ENCODE data around the gene TCF7L2.
A peak's percentile ranks its signal among the peaks of the same experiment; 100 is the strongest.

Gene TCF7L2

DNA sequence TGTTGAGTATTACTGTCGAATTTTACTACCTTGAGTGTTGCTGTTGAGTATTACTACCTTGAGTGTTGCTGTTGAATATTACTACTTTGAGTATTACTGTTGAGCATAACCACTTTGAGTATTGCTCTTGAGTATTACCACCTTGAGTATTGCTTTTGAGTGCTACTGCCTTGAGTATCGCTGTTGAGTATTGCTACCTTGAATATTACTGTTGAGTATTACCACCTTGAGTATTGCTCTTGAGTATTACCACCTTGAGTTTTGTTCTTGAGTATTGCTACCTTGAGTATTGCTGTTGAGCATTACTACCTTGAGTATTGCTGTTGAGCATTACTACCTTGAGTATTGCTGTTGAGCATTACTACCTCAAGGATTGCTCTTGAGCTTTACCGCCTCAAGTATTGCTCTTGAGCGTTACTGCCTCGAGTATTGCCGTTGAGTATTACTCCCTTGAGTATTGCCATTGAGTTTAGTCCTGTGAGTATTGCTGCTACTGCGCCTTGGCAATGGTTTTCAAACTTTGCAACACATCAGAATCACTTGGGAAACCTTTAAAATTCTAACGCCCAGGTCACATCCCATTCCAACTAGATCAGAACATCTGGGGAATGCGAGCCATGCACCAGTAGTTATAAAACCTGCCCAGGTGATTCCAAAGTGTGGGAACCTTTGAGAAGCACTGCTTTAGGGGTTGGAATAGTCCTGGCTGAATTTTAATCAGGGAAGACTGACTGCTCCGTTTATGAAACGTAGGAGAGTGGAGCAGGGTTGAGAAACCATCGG lies 61.7 kb downstream of the TCF7L2 start:
- in situ Hi-C loops (cut with MboI; ENCODE audit: low pct_unique_long_range_greater_than_20kb, low sequenced_read_pairs), result no loop called here
- no peak for DNase-seq

DNA sequence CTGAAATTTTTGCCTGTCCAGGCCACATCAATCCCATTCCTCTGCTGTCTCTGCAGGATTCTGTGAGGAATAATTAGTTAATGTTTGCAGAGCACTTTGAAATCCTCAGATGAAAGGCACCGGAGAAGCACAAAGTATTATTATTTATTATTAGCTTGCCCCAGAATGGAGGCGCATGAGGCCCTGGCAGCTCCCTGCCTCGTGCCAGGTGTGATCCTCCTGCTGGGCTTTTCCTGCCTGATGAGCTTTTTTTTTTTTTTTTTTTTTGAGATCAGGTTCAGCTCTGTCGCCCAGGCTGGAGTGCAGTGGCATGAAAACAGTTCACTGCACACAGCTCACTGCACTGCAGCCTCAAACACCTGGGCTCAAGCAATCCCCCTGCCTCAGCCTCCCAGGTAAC lies 65.2 kb downstream of the TCF7L2 start:
- no peak for DNase-seq
- in situ Hi-C loops (cut with MboI; ENCODE audit: low pct_unique_long_range_greater_than_20kb, low sequenced_read_pairs), result no loop called here

DNA sequence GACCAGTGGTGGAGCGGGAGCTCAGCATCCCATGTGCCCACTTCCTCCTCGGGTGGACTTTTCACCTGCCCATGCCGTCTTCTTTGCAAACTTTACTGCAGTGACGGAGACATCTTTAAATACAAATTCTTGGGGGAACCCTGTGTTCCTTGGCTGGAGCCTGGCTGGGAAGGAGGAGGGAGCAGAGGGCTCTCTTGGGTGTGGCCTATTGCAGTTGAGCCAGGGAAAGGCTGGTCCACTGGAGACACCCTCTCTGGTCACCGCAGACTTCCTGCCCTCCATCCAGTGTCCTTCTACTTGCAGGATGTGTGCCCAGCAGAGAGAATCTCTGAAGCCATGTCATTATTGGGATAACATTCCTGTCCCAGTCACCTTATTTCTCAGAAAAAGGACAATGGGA lies 67.3 kb downstream of the TCF7L2 start:
- no peak for DNase-seq
- in situ Hi-C loops (cut with MboI; ENCODE audit: low pct_unique_long_range_greater_than_20kb, low sequenced_read_pairs), result no loop called here

DNA sequence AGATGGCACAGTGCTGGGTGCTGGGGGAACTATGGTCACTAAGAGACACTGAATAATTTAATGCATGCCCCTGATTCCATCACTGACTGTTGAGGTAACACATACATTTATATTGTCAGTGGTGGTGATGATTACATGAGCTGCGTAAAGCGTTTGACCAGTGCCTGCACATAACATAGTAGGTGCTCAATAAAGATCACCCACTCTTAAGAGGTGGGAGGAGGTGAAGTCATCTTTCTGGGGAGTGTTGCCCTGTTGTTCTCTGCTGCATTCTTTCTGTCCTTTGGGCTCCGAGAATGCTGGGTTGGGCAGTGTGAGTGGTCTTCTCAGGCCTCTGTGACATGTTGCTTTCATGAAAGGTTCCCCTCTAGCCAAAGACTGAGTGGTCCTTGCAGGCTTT lies 68.0 kb downstream of the TCF7L2 start:
- no peak for DNase-seq
- in situ Hi-C loops (cut with MboI; ENCODE audit: low pct_unique_long_range_greater_than_20kb, low sequenced_read_pairs), result no loop called here

DNA sequence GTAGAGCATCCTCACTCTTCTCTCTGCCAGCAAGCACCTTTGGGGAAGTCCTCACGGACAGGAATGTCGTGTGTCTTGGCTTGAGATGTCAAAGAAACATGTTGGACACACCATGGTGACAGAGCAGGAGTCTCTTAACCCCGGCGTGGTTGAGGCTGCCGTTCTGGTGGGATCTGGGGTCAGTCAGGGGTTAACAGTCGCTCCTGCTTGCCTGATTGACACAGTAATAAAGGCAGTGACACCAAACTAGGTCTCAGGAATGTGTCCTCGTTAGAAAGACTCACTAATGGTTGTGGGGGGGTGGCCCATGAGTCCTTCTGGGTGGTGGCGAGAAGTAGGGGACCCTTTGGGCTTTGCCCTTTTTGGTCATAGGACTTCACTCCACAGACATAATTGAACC lies 69.0 kb downstream of the TCF7L2 start:
- DNase-seq, result no peak
- in situ Hi-C loops (cut with MboI; ENCODE audit: low pct_unique_long_range_greater_than_20kb, low sequenced_read_pairs), result no loop called here

DNA sequence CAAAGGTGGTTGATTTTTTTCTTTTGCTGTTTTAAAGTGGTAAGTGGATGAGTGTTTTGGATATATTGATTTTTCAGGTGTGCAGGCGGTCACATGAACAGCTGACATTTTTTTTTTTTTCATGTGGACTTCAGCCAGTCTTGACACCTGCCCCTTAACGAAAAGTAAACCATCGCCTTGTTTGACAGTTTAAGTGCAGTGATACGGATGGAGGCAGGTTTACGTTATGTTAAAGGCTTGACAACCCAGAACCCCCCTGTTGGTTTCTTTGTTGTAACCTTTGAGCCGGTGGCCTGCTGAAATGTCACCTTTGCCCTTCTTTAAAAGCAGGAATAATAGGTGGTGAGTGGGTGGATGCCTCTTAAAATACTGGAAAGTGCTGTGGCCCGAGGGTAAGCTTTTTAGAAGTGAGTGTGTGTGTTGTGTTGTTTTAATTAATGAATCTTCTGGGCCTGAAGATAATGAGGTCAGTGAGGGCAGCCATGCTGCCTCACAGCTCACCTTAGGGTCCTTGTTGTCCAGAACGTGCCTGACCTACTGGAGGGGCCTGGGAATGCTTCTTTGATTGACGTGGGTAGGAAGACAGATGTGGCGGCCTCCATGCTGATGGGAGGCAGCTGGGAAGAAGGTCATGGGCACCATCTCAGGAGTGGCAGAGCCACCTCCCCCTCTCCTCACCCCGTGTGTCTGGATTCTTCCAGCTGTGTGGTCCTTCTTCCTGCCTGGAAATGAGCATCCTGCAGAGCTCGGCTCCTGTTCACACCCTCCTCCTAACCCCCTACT lies 69.8 kb downstream of the TCF7L2 start:
- no peak for DNase-seq
- in situ Hi-C loops (cut with MboI; ENCODE audit: low pct_unique_long_range_greater_than_20kb, low sequenced_read_pairs), result no loop called here

DNA sequence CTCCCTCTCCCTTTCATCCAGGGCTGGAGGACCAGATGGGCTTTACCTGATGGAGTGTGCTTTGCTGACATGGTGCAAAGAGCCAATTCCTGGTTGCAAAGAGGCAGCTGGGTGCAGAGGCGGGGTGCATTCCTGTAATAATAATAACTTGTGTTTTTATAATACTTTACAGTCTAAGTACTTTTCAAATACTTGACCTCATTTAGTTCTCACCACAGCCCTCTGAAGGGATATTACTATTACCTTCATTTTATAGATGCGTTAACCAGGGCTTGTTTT lies 70.4 kb downstream of the TCF7L2 start:
- in situ Hi-C loops (cut with MboI; ENCODE audit: low pct_unique_long_range_greater_than_20kb, low sequenced_read_pairs), result no loop called here
- no peak for DNase-seq

DNA sequence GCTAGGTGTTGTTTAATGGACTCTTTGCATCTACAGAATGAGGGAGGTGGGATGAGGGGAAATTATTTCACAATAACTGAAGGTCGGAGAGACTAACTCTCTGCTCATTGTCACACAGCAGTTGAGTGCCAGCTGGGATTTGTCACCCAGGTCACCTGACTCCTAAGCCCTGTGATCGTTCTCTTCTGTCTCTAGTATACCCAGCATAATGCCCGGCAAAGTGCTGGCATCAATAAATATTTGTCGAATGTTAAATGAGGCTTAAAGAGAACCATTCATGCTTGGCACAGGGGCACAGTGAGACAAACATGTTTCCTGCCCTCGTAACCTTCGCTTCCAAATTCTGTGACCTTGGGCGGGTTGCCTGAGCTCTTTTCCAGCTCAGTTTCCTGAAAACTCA lies 70.8 kb downstream of the TCF7L2 start:
- DNase-seq, result no peak
- in situ Hi-C loops (cut with MboI; ENCODE audit: low pct_unique_long_range_greater_than_20kb, low sequenced_read_pairs), result no loop called here

DNA sequence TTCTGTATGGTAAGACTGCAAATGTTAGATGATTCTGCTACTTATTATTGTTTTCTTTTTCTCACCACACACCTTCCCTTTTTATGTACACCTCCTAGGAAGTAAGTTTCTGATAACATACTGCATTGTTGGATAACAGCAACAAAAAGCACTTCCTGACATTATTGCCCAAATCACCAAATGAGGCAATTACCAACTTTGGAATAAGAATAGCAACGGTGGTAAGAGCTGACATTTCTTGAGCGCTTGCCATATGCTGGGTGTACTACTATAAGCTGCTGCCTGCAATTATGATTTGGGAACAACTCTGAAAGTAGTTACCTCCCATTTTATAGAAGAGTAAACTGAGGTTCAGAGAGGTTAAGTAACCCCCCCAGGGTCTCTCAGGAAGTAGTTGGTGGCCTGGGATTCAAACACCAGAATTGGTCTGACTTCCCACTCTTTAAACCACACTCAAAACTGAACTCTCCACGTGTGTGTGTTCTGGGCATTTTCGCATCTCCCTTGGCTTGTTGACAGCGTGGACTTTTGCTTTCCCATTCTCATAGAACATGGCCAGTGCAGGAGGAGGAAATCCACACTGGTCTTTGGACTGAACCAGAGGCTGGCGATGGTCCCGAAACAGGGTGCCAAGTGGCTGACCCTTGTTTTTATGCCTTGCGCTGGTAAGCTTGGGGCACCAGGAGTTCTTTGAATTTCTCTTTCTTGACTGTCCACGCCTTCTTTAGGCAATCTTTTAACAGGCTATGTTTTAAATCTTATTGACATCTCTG lies 71.4 kb downstream of the TCF7L2 start:
- DNase-seq, result no peak
- in situ Hi-C loops (cut with MboI; ENCODE audit: low pct_unique_long_range_greater_than_20kb, low sequenced_read_pairs), result no loop called here

DNA sequence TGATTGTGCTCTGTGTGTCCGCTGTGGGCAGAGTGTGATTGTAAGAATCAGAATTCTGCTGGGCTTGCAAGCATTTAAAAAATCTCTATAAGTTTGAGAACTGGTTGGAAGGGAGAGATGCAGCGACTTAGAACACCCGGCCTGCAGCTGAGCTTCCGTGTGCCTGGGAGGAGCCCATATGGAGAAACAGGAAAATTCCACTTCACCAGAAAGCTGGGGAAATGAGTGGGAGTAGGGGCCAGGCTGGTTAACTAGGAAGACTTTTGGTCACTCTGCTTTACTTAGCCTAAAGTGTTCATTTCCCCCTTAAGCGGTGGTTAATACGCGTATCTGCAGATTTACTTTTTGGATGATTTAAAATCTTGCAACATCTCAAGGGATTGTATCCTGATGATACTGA lies 72.2 kb downstream of the TCF7L2 start:
- in situ Hi-C loops (cut with MboI; ENCODE audit: low pct_unique_long_range_greater_than_20kb, low sequenced_read_pairs), result no loop called here
- no peak for DNase-seq

DNA sequence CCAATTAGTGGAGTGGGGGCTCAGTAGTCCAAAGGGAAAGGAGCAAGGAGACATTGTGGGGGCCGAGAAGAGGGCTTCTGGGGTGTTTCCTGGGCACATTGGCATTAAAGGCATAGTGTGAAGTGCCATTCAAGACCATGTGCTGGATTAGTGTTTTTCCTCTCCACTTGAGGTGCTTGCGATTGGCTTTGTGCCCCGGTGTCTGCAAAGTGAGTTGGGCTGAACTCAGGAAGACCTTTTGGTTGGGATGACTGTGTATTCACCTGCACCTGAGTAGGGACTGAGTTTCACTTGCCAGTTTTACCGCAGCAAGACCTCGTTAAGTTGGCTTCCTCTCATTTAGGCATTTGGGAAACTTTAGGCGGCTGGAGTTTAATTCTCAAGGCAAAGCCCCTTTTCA lies 73.0 kb downstream of the TCF7L2 start:
- DNase-seq, result no peak
- in situ Hi-C loops (cut with MboI; ENCODE audit: low pct_unique_long_range_greater_than_20kb, low sequenced_read_pairs), result no loop called here

DNA sequence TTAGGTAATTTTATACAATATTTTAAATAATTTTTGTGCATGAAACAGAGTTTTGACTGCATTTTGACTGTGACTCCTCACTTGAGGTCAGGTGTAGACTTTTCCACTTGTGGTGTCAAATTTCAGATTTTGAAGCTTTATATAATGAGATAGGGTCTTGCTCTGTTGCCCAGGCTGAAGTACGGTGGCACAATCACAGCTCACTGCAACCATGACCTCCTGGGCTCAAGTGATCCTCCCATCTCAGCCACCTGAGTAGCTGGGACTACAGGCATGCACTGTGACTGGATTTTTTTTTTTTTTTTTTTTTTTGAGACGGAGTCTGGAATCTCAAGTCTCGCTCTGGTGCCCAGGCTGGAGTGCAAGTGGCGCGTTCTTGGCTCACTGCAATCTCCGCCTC lies 74.9 kb downstream of the TCF7L2 start:
- in situ Hi-C loops (cut with MboI; ENCODE audit: low pct_unique_long_range_greater_than_20kb, low sequenced_read_pairs), result no loop called here
- DNase-seq, result no peak

DNA sequence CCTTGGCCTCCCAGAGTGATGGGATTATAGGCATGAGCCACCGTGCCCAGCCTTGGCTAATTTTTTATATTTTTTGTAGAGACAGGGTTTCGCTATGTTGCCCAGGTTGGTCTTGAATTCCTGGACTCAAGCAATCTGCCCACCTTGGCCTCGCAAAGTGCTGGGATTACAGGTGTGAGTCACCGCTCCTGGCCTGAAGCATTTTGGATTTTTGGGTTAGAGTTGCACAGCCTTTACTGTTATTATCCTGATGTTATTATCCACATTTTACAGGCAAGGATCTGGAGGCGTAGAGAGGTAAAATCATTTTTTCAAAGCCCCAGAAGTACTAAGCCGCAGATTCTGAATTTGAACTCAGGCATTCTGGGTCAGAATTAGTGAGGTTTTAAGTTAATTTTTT lies 75.4 kb downstream of the TCF7L2 start:
- in situ Hi-C loops (cut with MboI; ENCODE audit: low pct_unique_long_range_greater_than_20kb, low sequenced_read_pairs), result no loop called here
- no peak for DNase-seq

DNA sequence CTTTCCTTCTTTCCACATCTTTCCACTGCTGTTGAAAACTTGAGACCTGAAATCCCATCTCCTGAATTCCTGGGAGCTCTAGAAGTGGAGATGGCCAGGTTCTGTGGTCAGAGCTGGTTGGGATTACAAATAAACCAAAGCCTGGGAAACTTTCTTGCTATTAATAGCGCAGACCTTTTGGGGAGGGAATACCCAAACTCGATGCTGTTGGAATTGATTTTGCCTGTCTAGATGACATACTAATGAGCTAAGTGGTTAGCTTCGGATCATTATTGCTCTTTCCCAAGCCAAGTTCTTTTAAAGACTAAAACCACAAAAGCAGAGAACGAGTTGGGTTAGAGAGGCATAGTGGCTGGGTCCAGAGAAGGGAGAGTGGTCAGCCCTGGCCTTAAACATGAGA lies 76.6 kb downstream of the TCF7L2 start:
- DNase-seq, result no peak
- in situ Hi-C loops (cut with MboI; ENCODE audit: low pct_unique_long_range_greater_than_20kb, low sequenced_read_pairs), result no loop called here

DNA sequence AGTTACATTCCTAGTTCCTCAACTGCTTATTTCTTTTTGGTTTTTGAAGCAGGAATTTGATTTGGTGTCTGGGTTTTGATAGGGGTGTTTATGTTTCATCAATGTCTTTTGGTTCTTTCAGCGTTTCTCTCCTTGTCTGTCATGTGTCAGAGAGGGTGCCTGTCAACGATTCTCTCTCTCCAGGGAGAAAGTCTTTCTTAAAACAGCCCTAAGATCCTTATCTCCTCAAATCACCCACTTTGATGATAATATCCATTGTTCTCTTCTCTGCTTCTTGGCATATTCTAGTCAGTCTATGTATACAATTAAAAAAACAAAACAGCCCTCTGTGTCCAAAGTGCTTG lies 77.2 kb downstream of the TCF7L2 start:
- in situ Hi-C loops (cut with MboI; ENCODE audit: low pct_unique_long_range_greater_than_20kb, low sequenced_read_pairs), result no loop called here
- DNase-seq, result no peak

DNA sequence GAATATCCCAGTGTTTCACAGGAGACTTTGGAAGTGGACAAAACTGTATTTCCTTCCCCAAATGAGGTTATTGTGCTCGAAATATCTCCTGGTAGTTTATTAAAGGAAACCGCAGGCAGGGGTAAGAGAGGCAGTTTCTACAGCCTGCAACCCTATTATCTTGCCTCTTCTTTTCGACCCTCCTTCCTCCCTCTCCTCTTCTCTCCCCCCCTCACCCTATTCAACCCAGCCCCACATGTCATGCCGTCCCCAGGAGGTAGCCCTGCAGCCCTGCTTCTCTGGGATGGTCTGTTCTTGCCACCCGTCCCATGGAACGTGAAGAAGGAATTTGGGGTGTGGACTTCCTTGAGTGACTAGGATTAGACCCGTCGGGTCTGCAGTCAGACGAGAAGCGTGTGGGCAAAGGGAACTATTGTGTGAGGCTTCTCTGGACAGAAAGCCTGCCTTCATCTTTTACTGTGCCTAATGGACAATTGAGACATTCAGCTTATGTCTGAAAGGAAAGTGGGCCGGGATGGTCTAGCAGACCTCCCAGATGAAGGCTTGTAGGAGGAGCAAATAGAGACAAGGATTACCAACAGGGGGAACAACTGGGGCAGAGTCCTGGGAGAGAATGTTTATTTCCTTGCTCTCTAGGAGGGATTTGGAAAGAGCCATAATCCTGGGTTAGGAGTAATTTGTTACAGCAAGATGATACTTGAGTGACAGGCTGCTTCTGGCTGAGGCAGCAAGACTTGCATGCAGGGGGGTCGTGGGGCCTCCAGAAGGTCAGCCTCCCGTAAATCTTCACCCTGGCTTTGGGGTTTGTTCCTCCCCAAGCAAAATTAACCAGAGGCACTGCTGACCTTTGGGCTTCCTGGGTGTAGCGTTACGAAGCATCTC lies 77.8 kb downstream of the TCF7L2 start:
- in situ Hi-C loops (cut with MboI; ENCODE audit: low pct_unique_long_range_greater_than_20kb, low sequenced_read_pairs), result no loop called here
- DNase-seq, result peak; percentile 55

DNA sequence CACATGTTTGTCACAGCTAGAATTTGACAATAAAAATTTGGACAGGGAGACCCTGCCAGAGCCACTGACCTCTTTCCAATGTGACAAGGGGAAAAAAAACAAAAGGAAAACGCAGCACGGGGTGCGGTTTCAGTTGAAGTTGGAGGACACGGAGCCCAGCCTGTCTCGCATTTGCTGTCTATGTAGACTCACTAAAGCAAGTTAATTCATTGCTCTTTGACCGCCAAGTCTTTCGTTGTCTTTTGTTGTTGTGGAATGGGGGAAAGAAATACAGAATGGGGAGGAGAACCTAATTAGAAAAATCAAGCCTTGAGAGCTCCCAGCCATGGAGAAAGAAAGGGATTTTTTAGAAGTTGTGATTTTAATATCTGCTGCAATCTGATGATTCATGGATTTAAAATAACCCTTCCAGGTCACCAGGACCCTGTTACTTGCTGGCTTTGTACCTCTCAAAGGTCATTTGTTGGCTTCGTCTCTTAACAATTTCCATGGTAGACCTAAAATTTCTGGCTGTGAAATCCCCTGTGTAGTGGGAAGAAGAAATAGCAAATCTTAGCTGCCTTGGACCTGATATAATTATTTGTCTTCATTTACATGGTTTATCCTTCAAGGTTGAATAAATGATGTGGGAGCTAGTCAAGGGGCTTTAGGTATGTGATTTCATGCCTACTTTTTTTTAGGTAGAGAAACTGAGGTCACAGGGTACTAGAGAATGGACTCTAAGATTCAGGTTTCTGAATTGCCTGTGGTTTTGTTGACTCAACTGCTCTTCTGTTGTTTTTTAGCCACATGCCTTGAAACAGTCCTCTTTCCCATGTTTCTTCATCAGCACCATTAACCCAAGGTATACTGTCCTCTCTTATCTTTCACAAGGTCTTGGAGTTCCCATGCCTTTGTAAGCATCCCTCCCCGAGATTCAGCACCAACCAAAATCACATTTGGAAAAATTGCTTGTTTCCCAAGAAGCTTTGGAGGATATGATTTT lies 78.7 kb downstream of the TCF7L2 start:
- no peak for DNase-seq
- in situ Hi-C loops (cut with MboI; ENCODE audit: low pct_unique_long_range_greater_than_20kb, low sequenced_read_pairs), result no loop called here

DNA sequence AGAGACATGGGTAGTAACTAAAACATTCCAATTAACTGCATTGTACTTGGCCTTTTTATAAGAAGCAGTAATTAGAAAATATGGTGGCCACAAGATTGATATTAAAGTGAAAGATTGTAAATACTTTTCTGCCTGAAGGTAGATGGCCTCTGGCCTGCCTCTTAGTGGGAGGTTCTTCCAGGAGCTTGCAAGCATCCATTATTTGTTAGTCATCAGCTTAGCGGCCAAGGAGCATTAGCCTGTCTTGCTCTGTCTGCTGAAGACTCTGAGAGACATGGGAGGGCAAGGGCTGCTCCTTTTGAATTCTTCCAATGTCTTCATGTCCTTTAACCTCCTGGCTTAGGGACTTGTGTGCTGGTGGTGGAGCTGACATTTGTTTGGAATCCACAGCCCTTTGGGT lies 80.4 kb downstream of the TCF7L2 start:
- in situ Hi-C loops (cut with MboI; ENCODE audit: low pct_unique_long_range_greater_than_20kb, low sequenced_read_pairs), result no loop called here
- DNase-seq, result no peak

All from KBM-7 (cell line).